ENCODE data around the gene ADCY4.

DNA sequence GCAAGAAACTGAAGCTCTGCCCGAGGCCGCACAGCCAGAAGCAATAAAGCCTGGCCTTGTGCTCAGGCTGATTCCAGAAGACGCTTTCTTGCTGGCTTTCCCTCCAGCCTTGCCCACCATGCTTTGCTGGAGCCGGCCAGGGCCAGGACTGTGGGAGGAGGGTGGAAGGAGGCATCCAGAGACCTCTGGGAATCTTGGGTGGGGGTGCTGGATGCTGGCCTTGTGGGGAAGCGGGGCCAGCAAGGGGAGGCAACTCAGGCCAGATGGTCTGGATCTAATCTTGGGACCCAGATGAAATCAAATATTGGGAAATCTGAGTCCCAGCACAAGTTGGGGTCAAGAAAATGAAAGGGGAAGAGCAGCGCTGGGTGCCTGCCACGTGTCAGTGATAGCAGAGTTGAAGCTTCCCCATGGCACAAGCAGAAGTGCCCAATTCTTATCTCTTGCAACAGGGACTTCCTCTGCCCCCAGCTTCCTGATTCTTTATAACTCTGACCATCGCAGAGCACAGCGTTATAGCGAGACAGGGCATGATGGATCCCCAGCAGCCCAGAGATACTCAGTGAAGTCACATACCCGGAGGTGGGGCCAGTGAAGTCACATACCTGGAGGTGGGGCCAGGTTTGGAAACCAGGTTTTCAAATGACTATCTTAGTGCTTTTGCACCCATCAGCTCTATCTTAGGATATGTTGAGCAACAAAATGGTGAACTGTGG lies 57.1 kb downstream of the ADCY4 start:
- TF ChIP-seq SPI1 (IDR thresholded peaks at IDR 0.05; ENCODE audit: borderline replicate concordance, low read depth) = peak; percentile 99
- TF ChIP-seq, protein P1, sequence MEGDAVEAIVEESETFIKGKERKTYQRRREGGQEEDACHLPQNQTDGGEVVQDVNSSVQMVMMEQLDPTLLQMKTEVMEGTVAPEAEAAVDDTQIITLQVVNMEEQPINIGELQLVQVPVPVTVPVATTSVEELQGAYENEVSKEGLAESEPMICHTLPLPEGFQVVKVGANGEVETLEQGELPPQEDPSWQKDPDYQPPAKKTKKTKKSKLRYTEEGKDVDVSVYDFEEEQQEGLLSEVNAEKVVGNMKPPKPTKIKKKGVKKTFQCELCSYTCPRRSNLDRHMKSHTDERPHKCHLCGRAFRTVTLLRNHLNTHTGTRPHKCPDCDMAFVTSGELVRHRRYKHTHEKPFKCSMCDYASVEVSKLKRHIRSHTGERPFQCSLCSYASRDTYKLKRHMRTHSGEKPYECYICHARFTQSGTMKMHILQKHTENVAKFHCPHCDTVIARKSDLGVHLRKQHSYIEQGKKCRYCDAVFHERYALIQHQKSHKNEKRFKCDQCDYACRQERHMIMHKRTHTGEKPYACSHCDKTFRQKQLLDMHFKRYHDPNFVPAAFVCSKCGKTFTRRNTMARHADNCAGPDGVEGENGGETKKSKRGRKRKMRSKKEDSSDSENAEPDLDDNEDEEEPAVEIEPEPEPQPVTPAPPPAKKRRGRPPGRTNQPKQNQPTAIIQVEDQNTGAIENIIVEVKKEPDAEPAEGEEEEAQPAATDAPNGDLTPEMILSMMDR (IDR thresholded peaks at IDR 0.05; ENCODE audit: insufficient read depth, low read length) = no peak

All from HL-60 (cell line).